SK-N-MC (cell line): Measurements from ENCODE around the gene KRT5.

Experiments used
- EZH2 ChIP-seq: fragments of 200-600 bp; sonication (generic); IDR thresholded peaks from one replicate; pipeline ENCODE4 v1.6.1; 2017; ENCODE audit warnings: antibody characterized with exemption
- POLR2AphosphoS5 ChIP-seq: IDR thresholded peaks from 2 replicates; pipeline ENCODE4 v1.6.1; 2012; ENCODE audit warnings: mild to moderate bottlenecking, low read depth, low read length, borderline replicate concordance

- no peak for TF ChIP-seq POLR2AphosphoS5
- TF ChIP-seq EZH2 = no peak
Observed at GRCh38 chr12:52528641-52529143, 8.5 kb upstream of the KRT5 start.
